PFSK-1 (cell line): ENCODE measurements around the gene KSR1.

ENCODE experiments used
- FOXP2 ChIP-seq: optimal IDR thresholded peaks from 2 replicates; pipeline ENCODE3; 2011; ENCODE audit warnings: borderline replicate concordance, control low read depth, inconsistent platforms; ENCODE audit not compliant: insufficient read depth; ENCODE audit errors: extremely low read length, extremely low read depth
- POLR2AphosphoS5 ChIP-seq: IDR thresholded peaks from 2 replicates; pipeline ENCODE4 v1.6.1; 2012; ENCODE audit warnings: low read depth, mild to moderate bottlenecking, control low read depth, low read length, moderate library complexity
- SIN3A ChIP-seq: IDR thresholded peaks from 2 replicates; pipeline ENCODE4 v1.6.1; 2012; ENCODE audit warnings: mild to moderate bottlenecking, low read length, moderate library complexity, borderline replicate concordance; ENCODE audit not compliant: insufficient read depth
- TAF1 ChIP-seq: IDR thresholded peaks from 2 replicates; pipeline ENCODE4 v1.6.1; 2012; ENCODE audit warnings: low read length, control low read depth, borderline replicate concordance; ENCODE audit not compliant: insufficient read depth
- TF ChIP-seq, protein P1 (sequence below), 2 experiments: IDR thresholded peaks; 2 replicates each; pipeline versions ENCODE4 v1.6.1 to v1.8.0; 2011 to 2012; ENCODE audit warnings: low read depth in 2 of 2, low read length in 2 of 2, control low read depth in 1 of 2, inconsistent platforms in 1 of 2, mild to moderate bottlenecking in 1 of 2, moderate library complexity in 1 of 2; ENCODE audit not compliant: insufficient read depth in 1 of 2

DNA sequence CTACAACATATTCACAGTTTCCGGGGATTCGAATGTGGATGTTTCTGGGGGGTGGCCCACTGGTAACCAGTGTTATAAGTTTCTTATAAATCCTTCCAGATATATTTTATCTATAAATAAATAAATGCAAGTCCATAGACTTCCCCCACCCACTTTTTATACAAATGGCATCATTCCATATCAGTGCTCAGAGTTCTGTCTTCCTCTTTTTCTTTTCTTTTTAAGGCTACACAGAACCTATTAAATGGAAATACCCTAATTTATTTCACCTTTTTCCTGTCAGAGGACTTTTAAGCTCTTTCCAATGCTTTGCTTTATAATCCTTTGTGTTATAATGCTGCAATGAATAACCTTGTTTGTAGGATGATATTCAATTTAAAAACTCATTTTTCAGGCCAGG is 178.5 kb downstream of the KSR1 start:
- TF ChIP-seq TAF1 (no peak), POLR2AphosphoS5 (no peak), SIN3A (no peak), FOXP2 (no peak)
- TF ChIP-seq, protein P1, sequence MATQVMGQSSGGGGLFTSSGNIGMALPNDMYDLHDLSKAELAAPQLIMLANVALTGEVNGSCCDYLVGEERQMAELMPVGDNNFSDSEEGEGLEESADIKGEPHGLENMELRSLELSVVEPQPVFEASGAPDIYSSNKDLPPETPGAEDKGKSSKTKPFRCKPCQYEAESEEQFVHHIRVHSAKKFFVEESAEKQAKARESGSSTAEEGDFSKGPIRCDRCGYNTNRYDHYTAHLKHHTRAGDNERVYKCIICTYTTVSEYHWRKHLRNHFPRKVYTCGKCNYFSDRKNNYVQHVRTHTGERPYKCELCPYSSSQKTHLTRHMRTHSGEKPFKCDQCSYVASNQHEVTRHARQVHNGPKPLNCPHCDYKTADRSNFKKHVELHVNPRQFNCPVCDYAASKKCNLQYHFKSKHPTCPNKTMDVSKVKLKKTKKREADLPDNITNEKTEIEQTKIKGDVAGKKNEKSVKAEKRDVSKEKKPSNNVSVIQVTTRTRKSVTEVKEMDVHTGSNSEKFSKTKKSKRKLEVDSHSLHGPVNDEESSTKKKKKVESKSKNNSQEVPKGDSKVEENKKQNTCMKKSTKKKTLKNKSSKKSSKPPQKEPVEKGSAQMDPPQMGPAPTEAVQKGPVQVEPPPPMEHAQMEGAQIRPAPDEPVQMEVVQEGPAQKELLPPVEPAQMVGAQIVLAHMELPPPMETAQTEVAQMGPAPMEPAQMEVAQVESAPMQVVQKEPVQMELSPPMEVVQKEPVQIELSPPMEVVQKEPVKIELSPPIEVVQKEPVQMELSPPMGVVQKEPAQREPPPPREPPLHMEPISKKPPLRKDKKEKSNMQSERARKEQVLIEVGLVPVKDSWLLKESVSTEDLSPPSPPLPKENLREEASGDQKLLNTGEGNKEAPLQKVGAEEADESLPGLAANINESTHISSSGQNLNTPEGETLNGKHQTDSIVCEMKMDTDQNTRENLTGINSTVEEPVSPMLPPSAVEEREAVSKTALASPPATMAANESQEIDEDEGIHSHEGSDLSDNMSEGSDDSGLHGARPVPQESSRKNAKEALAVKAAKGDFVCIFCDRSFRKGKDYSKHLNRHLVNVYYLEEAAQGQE (IDR thresholded peaks at IDR 0.05; ENCODE audit: insufficient read depth in 1 of 2, low read depth in 2 of 2, low read length in 2 of 2), result no peak
